Measurements from ENCODE around the gene IPO8.

The IPO8 gene

GRCh38 chr12:30695199-30696102 is at the start of gene IPO8:
TSS of gene IPO8 (minus strand) at chr12:30695869. CDS start at chr12:30695647, 222 bp downstream.
- Histone ChIP-seq H3K9ac (ENCODE audit: low read length) (peak within 1 kb of the TSS; percentile 67), H3K27me3 (ENCODE audit: control insufficient read depth, insufficient read depth, low read length) (no peaks in the 10 kb centered on the region), H3K4me3 (ENCODE audit: low read depth, low read length) (peak within 1 kb of the TSS; percentile 92), H3K27ac (ENCODE audit: low read depth, low read length) (no peak within 1 kb of the TSS), H3K9me3 (ENCODE audit: control insufficient read depth, insufficient read depth, low read depth, low read length) (no peaks in the 10 kb centered on the region), H3K4me1 (ENCODE audit: control insufficient read depth, insufficient read depth, low read length) (peaks cover 12% of the 10 kb centered on the region), H3K36me3 (ENCODE audit: control insufficient read depth, insufficient read depth, low read length) (no peaks in the 10 kb centered on the region)

- H3K27me3 ChIP-seq (ENCODE audit: control insufficient read depth, insufficient read depth, low read length) = no peaks in the 10 kb centered on the region
- H3K9me3 ChIP-seq (ENCODE audit: control insufficient read depth, insufficient read depth, low read depth, low read length) = no peaks in the 10 kb centered on the region
- H3K27ac ChIP-seq (ENCODE audit: low read depth, low read length) = no peak overlapping the region
- H3K4me1 ChIP-seq (ENCODE audit: control insufficient read depth, insufficient read depth, low read length) = peaks cover 7% of the 10 kb centered on the region; the same call in 1 of the 2 replicates
- peaks cover 86% of the 10 kb centered on the region for H3K36me3 ChIP-seq (ENCODE audit: control insufficient read depth, insufficient read depth, low read length)
- H3K4me3 ChIP-seq (ENCODE audit: low read depth, low read length) = no peak overlapping the region
- no peak overlapping the region for H3K9ac ChIP-seq (ENCODE audit: low read length)
Measured at GRCh38 chr12:30744321-30744720, 48.7 kb upstream of the IPO8 start.

- peaks cover 7% of the 10 kb centered on the region; the same call in 1 of the 2 replicates for H3K4me1 ChIP-seq (ENCODE audit: control insufficient read depth, insufficient read depth, low read length)
- no peaks in the 10 kb centered on the region for H3K9me3 ChIP-seq (ENCODE audit: control insufficient read depth, insufficient read depth, low read depth, low read length)
- peaks cover 87% of the 10 kb centered on the region for H3K36me3 ChIP-seq (ENCODE audit: control insufficient read depth, insufficient read depth, low read length)
- H3K27me3 ChIP-seq (ENCODE audit: control insufficient read depth, insufficient read depth, low read length) = no peaks in the 10 kb centered on the region
- no peak overlapping the region for H3K27ac ChIP-seq (ENCODE audit: low read depth, low read length)
- no peak overlapping the region for H3K9ac ChIP-seq (ENCODE audit: low read length)
- no peak overlapping the region for H3K4me3 ChIP-seq (ENCODE audit: low read depth, low read length)
Measured at GRCh38 chr12:30740274-30740673, 44.6 kb upstream of the IPO8 start.

- no peak overlapping the region for H3K9ac ChIP-seq (ENCODE audit: low read length)
- H3K4me1 ChIP-seq (ENCODE audit: control insufficient read depth, insufficient read depth, low read length) = peaks cover 6% of the 10 kb centered on the region; the same call in 1 of the 2 replicates
- no peaks in the 10 kb centered on the region for H3K27me3 ChIP-seq (ENCODE audit: control insufficient read depth, insufficient read depth, low read length)
- H3K4me3 ChIP-seq (ENCODE audit: low read depth, low read length) = no peak overlapping the region
- H3K36me3 ChIP-seq (ENCODE audit: control insufficient read depth, insufficient read depth, low read length) = peaks cover 91% of the 10 kb centered on the region
- no peaks in the 10 kb centered on the region for H3K9me3 ChIP-seq (ENCODE audit: control insufficient read depth, insufficient read depth, low read depth, low read length)
- H3K27ac ChIP-seq (ENCODE audit: low read depth, low read length) = no peak overlapping the region
Measured at GRCh38 chr12:30739020-30739419, 43.4 kb upstream of the IPO8 start.

- H3K27me3 ChIP-seq (ENCODE audit: control insufficient read depth, insufficient read depth, low read length) = no peaks in the 10 kb centered on the region
- peaks cover 85% of the 10 kb centered on the region for H3K36me3 ChIP-seq (ENCODE audit: control insufficient read depth, insufficient read depth, low read length)
Measured at GRCh38 chr12:30732954-30733637, 37.4 kb upstream of the IPO8 start.

GRCh38 chr12:30730011-30730410 is 34.3 kb upstream of the IPO8 start:
- no peaks in the 10 kb centered on the region for H3K27me3 ChIP-seq (ENCODE audit: control insufficient read depth, insufficient read depth, low read length)
- no peak overlapping the region for H3K27ac ChIP-seq (ENCODE audit: low read depth, low read length)
- peaks cover 2% of the 10 kb centered on the region; the same call in 1 of the 2 replicates for H3K4me1 ChIP-seq (ENCODE audit: control insufficient read depth, insufficient read depth, low read length)
- no peaks in the 10 kb centered on the region for H3K9me3 ChIP-seq (ENCODE audit: control insufficient read depth, insufficient read depth, low read depth, low read length)
- H3K36me3 ChIP-seq (ENCODE audit: control insufficient read depth, insufficient read depth, low read length) = peaks cover 88% of the 10 kb centered on the region
- H3K4me3 ChIP-seq (ENCODE audit: low read depth, low read length) = no peak overlapping the region
- no peak overlapping the region for H3K9ac ChIP-seq (ENCODE audit: low read length)

More at GRCh38 chr12:30732954-30733637, 37.4 kb upstream of the IPO8 start:
- no peaks in the 10 kb centered on the region for H3K9me3 ChIP-seq (ENCODE audit: control insufficient read depth, insufficient read depth, low read depth, low read length)
- H3K27ac ChIP-seq (ENCODE audit: low read depth, low read length) = no peak overlapping the region
- H3K4me3 ChIP-seq (ENCODE audit: low read depth, low read length) = no peak overlapping the region
- no peaks in the 10 kb centered on the region; the same call in 1 of the 2 replicates for H3K4me1 ChIP-seq (ENCODE audit: control insufficient read depth, insufficient read depth, low read length)
- no peak overlapping the region for H3K9ac ChIP-seq (ENCODE audit: low read length)

- no peak overlapping the region for H3K4me3 ChIP-seq (ENCODE audit: low read depth, low read length)
Measured at GRCh38 chr12:30729547-30729946, 33.9 kb upstream of the IPO8 start.

GRCh38 chr12:30726647-30727046 is 31.0 kb upstream of the IPO8 start:
- Histone ChIP-seq H3K4me1 (ENCODE audit: control insufficient read depth, insufficient read depth, low read length) (peaks cover 2% of the 10 kb centered on the region; the same call in 1 of the 2 replicates), H3K36me3 (ENCODE audit: control insufficient read depth, insufficient read depth, low read length) (peaks cover 96% of the 10 kb centered on the region), H3K27me3 (ENCODE audit: control insufficient read depth, insufficient read depth, low read length) (no peaks in the 10 kb centered on the region), H3K9ac (ENCODE audit: low read length) (no peak overlapping the region), H3K4me3 (ENCODE audit: low read depth, low read length) (no peak overlapping the region), H3K27ac (ENCODE audit: low read depth, low read length) (no peak overlapping the region), H3K9me3 (ENCODE audit: control insufficient read depth, insufficient read depth, low read depth, low read length) (no peaks in the 10 kb centered on the region)

More at GRCh38 chr12:30729547-30729946, 33.9 kb upstream of the IPO8 start:
- Histone ChIP-seq H3K27ac (ENCODE audit: low read depth, low read length) (no peak overlapping the region), H3K9ac (ENCODE audit: low read length) (no peak overlapping the region), H3K27me3 (ENCODE audit: control insufficient read depth, insufficient read depth, low read length) (no peaks in the 10 kb centered on the region), H3K9me3 (ENCODE audit: control insufficient read depth, insufficient read depth, low read depth, low read length) (no peaks in the 10 kb centered on the region), H3K36me3 (ENCODE audit: control insufficient read depth, insufficient read depth, low read length) (peaks cover 88% of the 10 kb centered on the region), H3K4me1 (ENCODE audit: control insufficient read depth, insufficient read depth, low read length) (peaks cover 2% of the 10 kb centered on the region; the same call in 1 of the 2 replicates)

GRCh38 chr12:30725739-30726138 is 30.1 kb upstream of the IPO8 start:
- Histone ChIP-seq H3K9ac (ENCODE audit: low read length) (no peak overlapping the region), H3K4me3 (ENCODE audit: low read depth, low read length) (no peak overlapping the region), H3K4me1 (ENCODE audit: control insufficient read depth, insufficient read depth, low read length) (peaks cover 2% of the 10 kb centered on the region; the same call in 1 of the 2 replicates), H3K27me3 (ENCODE audit: control insufficient read depth, insufficient read depth, low read length) (no peaks in the 10 kb centered on the region), H3K9me3 (ENCODE audit: control insufficient read depth, insufficient read depth, low read depth, low read length) (no peaks in the 10 kb centered on the region), H3K27ac (ENCODE audit: low read depth, low read length) (no peak overlapping the region), H3K36me3 (ENCODE audit: control insufficient read depth, insufficient read depth, low read length) (peaks cover 96% of the 10 kb centered on the region)

GRCh38 chr12:30719060-30719459 is 23.4 kb upstream of the IPO8 start:
- H3K9me3 ChIP-seq (ENCODE audit: control insufficient read depth, insufficient read depth, low read depth, low read length) = no peaks in the 10 kb centered on the region
- no peak overlapping the region for H3K4me3 ChIP-seq (ENCODE audit: low read depth, low read length)
- no peak overlapping the region for H3K9ac ChIP-seq (ENCODE audit: low read length)
- H3K4me1 ChIP-seq (ENCODE audit: control insufficient read depth, insufficient read depth, low read length) = no peaks in the 10 kb centered on the region
- no peak overlapping the region for H3K27ac ChIP-seq (ENCODE audit: low read depth, low read length)
- no peaks in the 10 kb centered on the region for H3K27me3 ChIP-seq (ENCODE audit: control insufficient read depth, insufficient read depth, low read length)
- H3K36me3 ChIP-seq (ENCODE audit: control insufficient read depth, insufficient read depth, low read length) = peaks cover 98% of the 10 kb centered on the region
